MG63 (cell line): ENCODE measurements around the gene NOS3. TPM values are rescaled to one million over a fixed set of nuclear protein-coding genes. Genes with fewer than 3 reads are reported as not detected.

Source experiments
- DNase-seq: peaks from one replicate; pipeline ENCODE4 v3.0.0-alpha.2; 2020
- H3K27me3 ChIP-seq: fragments of 250-450 bp; sonication (Bioruptor Pico); 2 replicates; pipeline ENCODE4 v1.5.1; 2020; ENCODE audit warnings: mild to moderate bottlenecking, moderate library complexity
- H3K36me3 ChIP-seq: fragments of 250-450 bp; sonication (Bioruptor Pico); 2 replicates; pipeline ENCODE4 v1.5.1; 2020; ENCODE audit warnings: mild to moderate bottlenecking, moderate library complexity
- H3K4me3 ChIP-seq: fragments of 250-450 bp; sonication (Bioruptor Pico); 2 replicates; pipeline ENCODE4 v1.5.1; 2020; ENCODE audit warnings: mild to moderate bottlenecking, moderate library complexity
- H3K9me3 ChIP-seq: fragments of 250-450 bp; sonication (Bioruptor Pico); 2 replicates; pipeline ENCODE4 v1.5.1; 2020; ENCODE audit warnings: mild to moderate bottlenecking, moderate library complexity
- total RNA-seq: library from RNA; depleted of rRNA; stranded (reverse); fragments of >200 nt; shearing (Covaris generic); gene quantifications from 2 replicates; pipeline ENCODE4 v1.2.3, GENCODE V29; 2014; ENCODE audit warnings: low replicate concordance

Gene NOS3
- total RNA-seq, 1 experiment from 2014 or later: not detected

DNA sequence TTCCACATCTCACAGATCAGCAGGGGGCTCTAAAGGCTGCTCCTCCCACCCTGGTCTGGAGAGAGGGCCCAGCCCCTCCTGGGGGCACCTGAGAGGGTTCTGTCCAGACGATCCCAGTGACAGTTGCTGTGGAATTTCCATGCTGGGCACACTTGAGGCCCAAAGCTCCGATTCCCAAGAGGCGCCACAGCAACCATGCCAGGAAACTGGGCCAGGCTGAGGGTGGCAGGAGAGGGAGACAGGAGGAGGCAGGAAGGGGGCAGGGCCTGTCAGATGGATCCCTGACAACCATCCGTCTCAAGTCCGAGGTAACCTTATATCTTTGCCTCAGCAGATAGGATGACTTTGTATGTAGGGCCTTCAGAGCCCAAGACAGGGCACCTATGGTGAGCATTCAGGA, 4.3 kb upstream of the NOS3 start:
- Histone ChIP-seq H3K9me3 (no peaks in the 10 kb centered on the region), H3K4me3 (no peak overlapping the region), H3K27me3 (no peaks in the 10 kb centered on the region; the same call in 1 of the 2 replicates), H3K36me3 (no peaks in the 10 kb centered on the region)
- no peak for DNase-seq

DNA sequence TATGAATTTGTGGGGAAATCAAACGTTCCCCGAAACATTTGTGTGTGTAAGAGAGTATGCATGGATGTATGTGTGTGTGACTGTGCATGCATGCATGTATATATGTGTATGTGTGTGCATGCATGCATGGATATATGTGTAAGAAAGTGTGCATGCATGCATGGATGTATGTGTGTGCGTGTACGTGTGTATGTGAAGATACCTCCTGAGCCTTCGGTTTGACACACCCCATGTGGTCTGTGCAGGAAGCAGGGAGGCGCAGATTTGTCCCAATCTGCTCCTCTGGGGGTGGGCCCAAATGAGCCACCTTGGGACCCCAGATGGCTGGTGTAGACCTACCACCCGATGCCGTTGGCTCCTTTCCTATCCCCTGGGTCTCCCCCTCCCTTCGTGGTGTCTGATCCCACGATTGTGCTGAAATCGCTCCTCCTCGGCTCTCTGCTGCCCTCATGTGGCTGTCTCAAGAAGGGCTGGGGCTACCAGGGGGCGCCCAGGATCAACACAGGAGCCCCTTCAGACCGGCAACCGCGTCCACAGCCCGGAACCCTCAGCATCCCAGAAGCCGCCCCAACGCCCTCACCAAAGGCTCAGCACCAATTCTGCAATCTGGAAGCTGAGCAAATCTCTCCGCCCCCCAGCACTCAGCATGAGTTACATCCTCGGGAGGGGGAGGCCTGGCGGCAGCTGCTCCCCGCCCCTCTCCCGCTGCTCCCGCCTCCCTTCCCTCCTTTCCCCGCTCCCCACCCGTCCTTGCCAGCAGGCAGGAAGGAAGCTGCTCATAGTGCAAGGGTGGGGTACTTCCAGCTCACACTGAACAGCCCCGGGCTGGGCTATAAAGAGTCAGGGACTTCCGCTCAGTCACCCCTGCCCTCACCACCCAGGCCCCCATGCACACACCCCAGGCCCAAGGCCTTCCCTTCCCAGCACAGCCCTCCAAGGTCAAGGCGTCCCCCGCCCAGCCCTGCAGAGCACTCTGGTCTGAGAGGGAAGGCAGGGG, 2.3 kb upstream of the NOS3 start:
- Histone ChIP-seq H3K36me3 (no peaks in the 10 kb centered on the region), H3K27me3 (no peaks in the 10 kb centered on the region), H3K4me3 (no peak overlapping the region), H3K9me3 (no peaks in the 10 kb centered on the region)
- DNase-seq: peak; percentile 14

DNA sequence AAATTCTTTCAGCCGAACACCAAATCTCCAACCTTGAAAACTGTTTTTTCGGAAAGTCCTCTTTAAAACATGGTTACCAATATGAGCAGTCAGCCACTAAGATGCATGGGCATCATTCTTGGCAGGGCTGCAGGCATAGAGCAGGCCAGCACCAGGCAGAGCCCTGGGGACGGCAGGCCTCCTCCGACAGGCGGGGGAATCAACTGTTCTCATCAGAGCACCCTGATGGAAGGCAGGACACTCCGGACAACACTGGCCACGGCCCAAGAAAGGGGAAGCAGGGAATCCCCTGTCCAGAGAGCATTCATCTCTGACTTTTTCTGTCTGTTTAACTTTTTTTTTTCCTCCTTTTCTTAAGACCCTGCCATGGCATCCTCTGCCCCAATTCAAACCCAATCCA, 1.4 kb upstream of the NOS3 start:
- Histone ChIP-seq H3K27me3 (no peaks in the 10 kb centered on the region), H3K9me3 (no peaks in the 10 kb centered on the region), H3K4me3 (no peak overlapping the region), H3K36me3 (no peaks in the 10 kb centered on the region)
- no peak for DNase-seq

DNA sequence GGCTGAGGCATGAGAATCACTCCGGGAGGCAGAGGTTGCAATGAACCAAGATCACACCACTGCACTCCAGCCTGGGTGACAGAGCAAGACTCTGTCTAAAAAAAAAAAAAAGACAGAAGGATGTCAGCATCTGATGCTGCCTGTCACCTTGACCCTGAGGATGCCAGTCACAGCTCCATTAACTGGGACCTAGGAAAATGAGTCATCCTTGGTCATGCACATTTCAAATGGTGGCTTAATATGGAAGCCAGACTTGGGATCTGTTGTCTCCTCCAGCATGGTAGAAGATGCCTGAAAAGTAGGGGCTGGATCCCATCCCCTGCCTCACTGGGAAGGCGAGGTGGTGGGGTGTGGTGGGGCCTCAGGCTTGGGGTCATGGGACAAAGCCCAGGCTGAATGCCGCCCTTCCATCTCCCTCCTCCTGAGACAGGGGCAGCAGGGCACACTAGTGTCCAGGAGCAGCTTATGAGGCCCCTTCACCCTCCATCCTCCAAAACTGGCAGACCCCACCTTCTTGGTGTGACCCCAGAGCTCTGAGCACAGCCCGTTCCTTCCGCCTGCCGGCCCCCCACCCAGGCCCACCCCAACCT, 1.3 kb downstream of the NOS3 start:
- no peaks in the 10 kb centered on the region for H3K36me3 ChIP-seq
- H3K9me3 ChIP-seq: no peaks in the 10 kb centered on the region
- no peak for DNase-seq
- H3K27me3 ChIP-seq: no peaks in the 10 kb centered on the region
- no peak overlapping the region for H3K4me3 ChIP-seq

DNA sequence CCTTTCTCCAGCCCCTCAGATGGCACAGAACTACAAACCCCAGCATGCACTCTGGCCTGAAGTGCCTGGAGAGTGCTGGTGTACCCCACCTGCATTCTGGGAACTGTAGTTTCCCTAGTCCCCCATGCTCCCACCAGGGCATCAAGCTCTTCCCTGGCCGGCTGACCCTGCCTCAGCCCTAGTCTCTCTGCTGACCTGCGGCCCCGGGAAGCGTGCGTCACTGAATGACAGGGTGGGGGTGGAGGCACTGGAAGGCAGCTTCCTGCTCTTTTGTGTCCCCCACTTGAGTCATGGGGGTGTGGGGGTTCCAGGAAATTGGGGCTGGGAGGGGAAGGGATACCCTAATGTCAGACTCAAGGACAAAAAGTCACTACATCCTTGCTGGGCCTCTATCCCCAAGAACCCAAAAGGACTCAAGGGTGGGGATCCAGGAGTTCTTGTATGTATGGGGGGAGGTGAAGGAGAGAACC, 2.1 kb downstream of the NOS3 start:
- no peak for DNase-seq
- Histone ChIP-seq H3K36me3 (no peaks in the 10 kb centered on the region), H3K4me3 (no peak overlapping the region), H3K9me3 (no peaks in the 10 kb centered on the region), H3K27me3 (no peaks in the 10 kb centered on the region)

DNA sequence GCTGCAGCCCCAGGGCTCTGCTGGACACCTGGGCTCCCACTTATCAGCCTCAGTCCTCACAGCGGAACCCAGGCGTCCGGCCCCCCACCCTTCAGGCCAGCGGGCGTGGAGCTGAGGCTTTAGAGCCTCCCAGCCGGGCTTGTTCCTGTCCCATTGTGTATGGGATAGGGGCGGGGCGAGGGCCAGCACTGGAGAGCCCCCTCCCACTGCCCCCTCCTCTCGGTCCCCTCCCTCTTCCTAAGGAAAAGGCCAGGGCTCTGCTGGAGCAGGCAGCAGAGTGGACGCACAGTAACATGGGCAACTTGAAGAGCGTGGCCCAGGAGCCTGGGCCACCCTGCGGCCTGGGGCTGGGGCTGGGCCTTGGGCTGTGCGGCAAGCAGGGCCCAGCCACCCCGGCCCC, 2.7 kb downstream of the NOS3 start:
- H3K4me3 ChIP-seq: no peak overlapping the region
- H3K9me3 ChIP-seq: no peaks in the 10 kb centered on the region
- H3K27me3 ChIP-seq: no peaks in the 10 kb centered on the region
- DNase-seq: no peak
- no peaks in the 10 kb centered on the region for H3K36me3 ChIP-seq

DNA sequence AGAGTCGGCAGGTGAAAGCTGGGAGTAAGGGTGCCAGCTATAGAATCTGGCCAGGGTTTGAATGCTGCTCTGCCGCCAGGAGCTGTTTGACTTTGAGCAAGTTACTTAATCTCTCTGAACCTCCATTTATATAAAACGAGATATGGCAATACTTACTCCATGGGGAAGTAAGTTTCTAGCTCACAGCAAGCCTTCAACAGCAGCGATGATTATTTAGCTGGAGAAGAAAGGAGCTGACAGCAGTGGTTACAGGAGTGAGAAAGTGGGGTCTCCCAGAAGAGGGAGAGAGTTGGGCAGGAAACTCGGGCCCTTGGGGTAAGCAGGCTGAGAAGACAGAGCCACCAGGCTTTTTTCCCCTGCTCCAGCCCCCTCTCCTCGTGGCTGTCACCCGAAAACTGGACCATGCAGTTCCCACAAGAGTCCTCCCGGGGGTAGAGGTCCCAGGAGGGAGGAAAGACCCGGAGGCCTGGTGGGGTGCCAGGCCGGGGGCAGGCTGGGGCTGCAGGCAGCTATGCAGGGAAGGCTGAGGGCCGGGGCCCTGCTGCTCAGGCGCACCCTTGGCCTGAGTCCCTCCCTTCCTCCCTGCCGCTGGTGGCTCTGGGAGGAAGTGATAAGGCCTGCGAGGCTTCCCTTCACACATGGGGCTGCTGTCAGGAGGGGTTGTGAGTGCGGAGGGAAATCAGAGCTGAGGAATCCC, 3.5 kb downstream of the NOS3 start:
- Histone ChIP-seq H3K36me3 (no peaks in the 10 kb centered on the region), H3K4me3 (no peak overlapping the region)
- no peak for DNase-seq

DNA sequence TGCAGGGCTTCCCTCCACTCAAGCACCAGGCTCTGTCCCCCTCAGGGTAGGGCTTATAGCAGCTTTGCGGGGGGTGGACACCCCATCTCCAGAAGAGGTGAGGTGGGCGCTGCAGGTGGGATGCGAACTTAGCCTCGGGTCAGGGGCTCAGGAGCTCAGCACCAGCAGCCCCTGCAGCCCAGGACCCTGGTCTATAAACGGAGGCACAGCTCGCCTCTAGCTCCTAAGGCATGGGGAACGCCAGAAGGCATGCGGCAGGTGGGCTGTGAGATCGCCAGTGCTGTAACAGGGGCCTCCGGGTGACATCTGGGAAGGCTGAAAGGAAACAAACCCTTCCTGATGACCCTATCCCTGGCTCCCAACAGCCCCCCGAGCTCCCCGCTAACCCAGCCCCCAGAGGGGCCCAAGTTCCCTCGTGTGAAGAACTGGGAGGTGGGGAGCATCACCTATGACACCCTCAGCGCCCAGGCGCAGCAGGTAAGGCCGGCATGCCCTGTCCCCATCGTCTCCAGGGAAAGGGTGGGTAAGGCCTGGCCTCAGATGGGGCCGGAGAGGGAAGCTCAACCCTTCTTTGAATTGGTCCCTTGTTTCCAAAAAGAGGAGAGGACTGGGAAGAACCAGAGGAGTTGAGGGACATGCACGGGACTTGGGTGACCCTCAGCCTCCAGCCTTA, 4.2 kb downstream of the NOS3 start:
- no peaks in the 10 kb centered on the region for H3K9me3 ChIP-seq
- no peak for DNase-seq

More for the DNA sequence above, 3.5 kb downstream of the NOS3 start:
- Histone ChIP-seq H3K27me3 (no peaks in the 10 kb centered on the region), H3K9me3 (no peaks in the 10 kb centered on the region)

DNA sequence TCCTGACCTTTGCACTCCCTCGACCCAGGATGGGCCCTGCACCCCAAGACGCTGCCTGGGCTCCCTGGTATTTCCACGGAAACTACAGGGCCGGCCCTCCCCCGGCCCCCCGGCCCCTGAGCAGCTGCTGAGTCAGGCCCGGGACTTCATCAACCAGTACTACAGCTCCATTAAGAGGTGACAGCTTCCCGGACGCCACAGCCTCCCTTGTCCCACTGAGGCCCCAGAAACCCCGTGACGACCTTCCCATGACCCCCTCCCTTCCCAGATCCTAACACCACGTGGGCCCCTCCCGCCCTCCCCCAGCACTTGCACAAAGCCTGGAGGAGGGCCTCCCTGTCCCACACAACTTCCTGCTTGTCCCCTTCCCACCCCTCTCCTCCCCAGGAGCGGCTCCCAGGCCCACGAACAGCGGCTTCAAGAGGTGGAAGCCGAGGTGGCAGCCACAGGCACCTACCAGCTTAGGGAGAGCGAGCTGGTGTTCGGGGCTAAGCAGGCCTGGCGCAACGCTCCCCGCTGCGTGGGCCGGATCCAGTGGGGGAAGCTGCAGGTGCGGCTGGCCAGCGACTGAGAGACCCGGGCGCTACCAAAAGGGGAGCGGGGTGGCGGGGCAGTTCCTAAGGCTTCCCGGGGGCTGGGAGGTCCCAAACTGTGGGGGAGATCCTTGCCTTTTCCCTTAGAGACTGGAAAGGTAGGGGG, 5.7 kb downstream of the NOS3 start:
- Histone ChIP-seq H3K4me3 (no peak overlapping the region), H3K27me3 (no peaks in the 10 kb centered on the region), H3K9me3 (no peaks in the 10 kb centered on the region), H3K36me3 (no peaks in the 10 kb centered on the region)
- no peak for DNase-seq

More for the DNA sequence above, 4.2 kb downstream of the NOS3 start:
- Histone ChIP-seq H3K4me3 (no peak overlapping the region), H3K27me3 (no peaks in the 10 kb centered on the region), H3K36me3 (no peaks in the 10 kb centered on the region)

DNA sequence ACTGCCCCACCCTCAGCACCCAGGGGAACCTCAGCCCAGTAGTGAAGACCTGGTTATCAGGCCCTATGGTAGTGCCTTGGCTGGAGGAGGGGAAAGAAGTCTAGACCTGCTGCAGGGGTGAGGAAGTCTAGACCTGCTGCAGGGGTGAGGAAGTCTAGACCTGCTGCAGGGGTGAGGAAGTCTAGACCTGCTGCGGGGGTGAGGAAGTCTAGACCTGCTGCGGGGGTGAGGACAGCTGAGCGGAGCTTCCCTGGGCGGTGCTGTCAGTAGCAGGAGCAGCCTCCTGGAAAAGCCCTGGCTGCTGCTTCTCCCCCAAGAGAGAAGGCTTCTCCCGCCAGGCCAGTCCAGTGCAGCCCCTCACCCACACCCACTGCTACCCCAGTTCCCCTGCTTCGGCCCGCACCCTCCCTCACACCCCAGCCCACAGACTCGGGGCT, 6.3 kb downstream of the NOS3 start:
- H3K9me3 ChIP-seq: no peaks in the 10 kb centered on the region
- H3K4me3 ChIP-seq: no peak overlapping the region
- no peaks in the 10 kb centered on the region for H3K27me3 ChIP-seq
- H3K36me3 ChIP-seq: no peaks in the 10 kb centered on the region
- no peak for DNase-seq

DNA sequence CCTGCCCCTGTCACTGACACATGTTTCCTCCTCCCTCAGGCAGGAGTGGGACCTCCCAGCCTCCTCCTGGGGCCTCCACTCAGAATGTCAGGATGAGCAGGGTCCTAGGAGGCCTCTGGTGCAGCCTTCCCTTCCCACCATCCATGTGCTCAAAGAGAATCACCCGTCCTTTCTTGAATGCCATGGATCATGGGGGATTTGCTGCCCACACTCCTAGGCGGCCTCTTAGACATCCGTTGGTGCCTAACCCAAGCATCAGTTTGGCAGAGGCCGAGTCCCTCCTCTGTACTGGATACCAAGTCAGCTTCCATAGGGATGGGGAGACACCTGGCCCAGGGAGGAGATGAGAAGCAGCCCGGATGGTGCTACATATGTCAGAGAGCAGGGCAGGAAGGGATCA, 7.0 kb downstream of the NOS3 start:
- H3K27me3 ChIP-seq: no peaks in the 10 kb centered on the region
- no peak for DNase-seq
- no peaks in the 10 kb centered on the region for H3K36me3 ChIP-seq
- no peak overlapping the region for H3K4me3 ChIP-seq
- no peaks in the 10 kb centered on the region for H3K9me3 ChIP-seq

DNA sequence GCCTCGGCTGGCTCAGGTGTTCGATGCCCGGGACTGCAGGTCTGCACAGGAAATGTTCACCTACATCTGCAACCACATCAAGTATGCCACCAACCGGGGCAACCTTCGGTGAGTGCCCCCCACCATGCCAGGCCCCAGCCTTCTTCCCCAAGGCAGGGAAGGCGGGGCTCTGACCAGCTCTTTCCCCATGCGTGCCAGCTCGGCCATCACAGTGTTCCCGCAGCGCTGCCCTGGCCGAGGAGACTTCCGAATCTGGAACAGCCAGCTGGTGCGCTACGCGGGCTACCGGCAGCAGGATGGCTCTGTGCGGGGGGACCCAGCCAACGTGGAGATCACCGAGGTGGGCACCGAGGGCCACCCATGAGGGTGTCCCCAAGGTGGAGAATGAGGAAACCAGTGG, 7.5 kb downstream of the NOS3 start:
- no peak overlapping the region for H3K4me3 ChIP-seq
- no peak for DNase-seq

DNA sequence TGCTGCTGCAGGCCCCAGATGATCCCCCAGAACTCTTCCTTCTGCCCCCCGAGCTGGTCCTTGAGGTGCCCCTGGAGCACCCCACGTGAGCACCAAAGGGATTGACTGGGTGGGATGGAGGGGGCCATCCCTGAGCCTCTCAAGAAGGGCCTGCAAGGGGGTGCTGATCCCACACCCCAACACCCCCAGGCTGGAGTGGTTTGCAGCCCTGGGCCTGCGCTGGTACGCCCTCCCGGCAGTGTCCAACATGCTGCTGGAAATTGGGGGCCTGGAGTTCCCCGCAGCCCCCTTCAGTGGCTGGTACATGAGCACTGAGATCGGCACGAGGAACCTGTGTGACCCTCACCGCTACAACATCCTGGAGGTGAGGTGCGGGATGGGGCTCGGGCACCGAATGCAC, 8.2 kb downstream of the NOS3 start:
- Histone ChIP-seq H3K4me3 (no peak overlapping the region), H3K27me3 (no peaks in the 10 kb centered on the region), H3K9me3 (no peaks in the 10 kb centered on the region), H3K36me3 (no peaks in the 10 kb centered on the region)
- no peak for DNase-seq

More for the DNA sequence above, 7.5 kb downstream of the NOS3 start:
- Histone ChIP-seq H3K36me3 (no peaks in the 10 kb centered on the region), H3K9me3 (no peaks in the 10 kb centered on the region), H3K27me3 (no peaks in the 10 kb centered on the region)

DNA sequence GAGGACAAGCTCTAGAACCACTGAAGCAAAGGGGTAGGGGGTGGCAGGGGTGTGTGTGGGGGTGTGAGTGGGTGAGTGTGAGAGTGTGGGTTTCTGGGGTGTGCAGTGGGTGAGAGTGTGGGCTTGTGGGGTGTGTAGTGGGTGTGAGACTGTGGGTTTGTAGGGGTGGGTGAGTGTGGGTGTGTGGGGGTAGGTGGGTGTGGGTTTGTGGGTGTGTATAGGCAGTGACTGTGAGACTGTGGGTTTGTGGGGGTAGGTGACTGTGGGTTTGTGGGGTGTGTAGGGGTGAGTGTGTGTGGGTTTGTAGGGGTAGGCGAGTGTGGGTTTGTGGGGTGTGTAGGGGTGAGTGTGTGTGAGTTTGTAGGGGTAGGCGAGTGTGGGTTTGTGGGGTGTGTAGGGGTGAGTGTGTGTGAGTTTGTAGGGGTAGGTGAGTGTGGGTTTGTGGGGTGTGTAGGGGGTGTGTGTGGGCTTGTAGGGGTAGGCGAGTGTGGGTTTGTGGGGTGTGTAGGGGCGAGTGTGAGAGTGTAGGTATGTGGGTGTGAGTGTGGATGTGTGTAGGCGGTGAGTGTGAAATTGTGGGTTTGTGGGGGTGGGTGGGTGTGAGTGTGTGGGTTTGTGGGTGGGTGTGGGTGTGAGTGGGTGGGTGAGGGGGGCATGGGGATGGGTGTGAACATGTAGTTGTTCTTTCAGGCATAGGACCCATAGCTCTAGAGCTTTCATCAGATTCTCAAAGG, 8.8 kb downstream of the NOS3 start:
- DNase-seq: no peak
- Histone ChIP-seq H3K27me3 (no peaks in the 10 kb centered on the region), H3K36me3 (no peaks in the 10 kb centered on the region), H3K9me3 (no peaks in the 10 kb centered on the region), H3K4me3 (no peak overlapping the region)

DNA sequence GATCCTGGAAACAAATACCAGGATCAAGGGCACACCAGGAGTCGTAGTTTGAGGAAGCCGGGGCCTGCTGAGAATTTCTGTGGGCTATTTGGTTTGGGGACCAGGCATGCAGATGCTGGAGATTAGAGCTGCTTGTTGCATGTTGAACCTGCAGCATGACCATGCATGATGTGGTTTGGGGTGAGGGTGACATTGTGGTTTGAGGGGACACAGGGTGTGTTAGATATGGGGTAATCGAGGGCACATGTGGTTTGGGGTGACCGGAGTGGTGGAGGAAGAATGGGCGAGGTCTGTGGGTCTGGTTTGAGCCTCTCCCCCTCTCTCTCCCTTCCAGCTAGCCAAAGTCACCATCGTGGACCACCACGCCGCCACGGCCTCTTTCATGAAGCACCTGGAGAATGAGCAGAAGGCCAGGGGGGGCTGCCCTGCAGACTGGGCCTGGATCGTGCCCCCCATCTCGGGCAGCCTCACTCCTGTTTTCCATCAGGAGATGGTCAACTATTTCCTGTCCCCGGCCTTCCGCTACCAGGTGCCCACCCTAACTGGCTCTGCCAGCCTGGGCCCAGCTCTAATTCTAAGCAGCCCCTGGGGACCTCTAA, 10.2 kb downstream of the NOS3 start:
- Histone ChIP-seq H3K27me3 (no peaks in the 10 kb centered on the region), H3K9me3 (no peaks in the 10 kb centered on the region), H3K36me3 (no peaks in the 10 kb centered on the region), H3K4me3 (no peak overlapping the region)
- DNase-seq: no peak
